ENCODE results near the gene KIF26B.

The KIF26B gene

DNA sequence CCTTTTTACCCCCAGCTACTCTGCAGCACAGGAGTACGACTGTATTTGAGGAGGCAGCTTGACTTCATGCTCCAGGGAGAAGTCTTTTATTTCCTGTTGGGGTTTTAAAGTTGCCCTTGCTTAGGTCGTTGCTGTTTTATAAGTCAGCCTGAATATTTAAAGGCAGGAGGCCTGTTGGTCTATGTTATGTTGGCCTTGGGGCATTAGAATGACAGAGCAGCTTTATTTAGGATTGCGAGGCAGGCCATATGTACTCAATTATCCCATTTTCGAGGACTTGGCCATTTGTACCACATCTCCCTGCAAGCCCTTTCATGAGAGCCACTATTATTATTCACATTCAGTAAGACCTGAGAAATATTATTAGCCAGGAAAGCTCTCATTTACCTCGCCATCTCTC is 47.0 kb downstream of the KIF26B start:
- TF ChIP-seq, protein P1, sequence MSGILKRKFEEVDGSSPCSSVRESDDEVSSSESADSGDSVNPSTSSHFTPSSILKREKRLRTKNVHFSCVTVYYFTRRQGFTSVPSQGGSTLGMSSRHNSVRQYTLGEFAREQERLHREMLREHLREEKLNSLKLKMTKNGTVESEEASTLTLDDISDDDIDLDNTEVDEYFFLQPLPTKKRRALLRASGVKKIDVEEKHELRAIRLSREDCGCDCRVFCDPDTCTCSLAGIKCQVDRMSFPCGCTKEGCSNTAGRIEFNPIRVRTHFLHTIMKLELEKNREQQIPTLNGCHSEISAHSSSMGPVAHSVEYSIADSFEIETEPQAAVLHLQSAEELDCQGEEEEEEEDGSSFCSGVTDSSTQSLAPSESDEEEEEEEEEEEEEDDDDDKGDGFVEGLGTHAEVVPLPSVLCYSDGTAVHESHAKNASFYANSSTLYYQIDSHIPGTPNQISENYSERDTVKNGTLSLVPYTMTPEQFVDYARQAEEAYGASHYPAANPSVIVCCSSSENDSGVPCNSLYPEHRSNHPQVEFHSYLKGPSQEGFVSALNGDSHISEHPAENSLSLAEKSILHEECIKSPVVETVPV (CRISPR knock-in tag; IDR thresholded peaks at IDR 0.05): no peak
- no peak for TF ChIP-seq ZFP30 (CRISPR knock-in tag; IDR thresholded peaks at IDR 0.05)
- TF ChIP-seq CSDC2 (CRISPR knock-in tag; IDR thresholded peaks at IDR 0.05): no peak
- TF ChIP-seq TCF4 (CRISPR knock-in tag; IDR thresholded peaks at IDR 0.05; ENCODE audit: borderline replicate concordance): peak; percentile 42; the same call in 1 of the 2 replicates
- TF ChIP-seq OSR1 (CRISPR knock-in tag; IDR thresholded peaks at IDR 0.05): no peak
- TF ChIP-seq ZNF70 (CRISPR knock-in tag; IDR thresholded peaks at IDR 0.05): no peak
- no peak for TF ChIP-seq ZC3H10 (CRISPR knock-in tag; IDR thresholded peaks at IDR 0.05)
- TF ChIP-seq ZNF565 (CRISPR knock-in tag; conservative IDR thresholded peaks at IDR 0.05; ENCODE audit: low read depth): no peak
- peak; percentile 11; the same call in 1 of the 3 replicates for ATAC-seq

DNA sequence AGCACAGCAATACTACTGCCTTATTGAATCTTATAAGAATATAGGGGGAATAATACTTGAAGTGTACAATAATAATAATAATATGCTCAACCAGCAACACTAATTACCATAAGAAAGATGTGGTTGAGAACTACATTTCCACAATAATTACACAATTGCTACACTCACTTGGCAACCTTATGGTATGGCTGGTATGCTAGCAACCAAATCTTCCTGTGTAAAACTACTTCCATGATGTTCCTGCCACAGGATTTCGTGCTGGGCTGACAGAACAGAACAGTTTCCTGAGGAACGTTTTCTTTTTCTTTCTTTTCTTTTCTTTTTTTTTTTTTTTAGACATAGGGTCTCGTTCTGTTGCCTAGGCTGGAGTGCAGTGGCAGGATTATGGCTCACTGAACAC is 50.6 kb downstream of the KIF26B start:
- TF ChIP-seq RARB (CRISPR knock-in tag; IDR thresholded peaks at IDR 0.05) (no peak), TCF4 (CRISPR knock-in tag; IDR thresholded peaks at IDR 0.05; ENCODE audit: borderline replicate concordance) (no peak), ESRRG (CRISPR knock-in tag; IDR thresholded peaks at IDR 0.05) (no peak), ZNF565 (CRISPR knock-in tag; conservative IDR thresholded peaks at IDR 0.05; ENCODE audit: low read depth) (no peak), PPARA (CRISPR knock-in tag; IDR thresholded peaks at IDR 0.05; ENCODE audit: borderline replicate concordance) (no peak), ZFP30 (CRISPR knock-in tag; IDR thresholded peaks at IDR 0.05) (no peak), ZNF8 (CRISPR knock-in tag; IDR thresholded peaks at IDR 0.05) (no peak), ZC3H10 (CRISPR knock-in tag; IDR thresholded peaks at IDR 0.05) (no peak), GLIS3 (CRISPR knock-in tag; IDR thresholded peaks at IDR 0.05) (no peak), ARNTL (CRISPR knock-in tag; IDR thresholded peaks at IDR 0.05; ENCODE audit: borderline replicate concordance, low read depth) (no peak), ISL1 (CRISPR knock-in tag; IDR thresholded peaks at IDR 0.05) (no peak)
- TF ChIP-seq, protein P2, sequence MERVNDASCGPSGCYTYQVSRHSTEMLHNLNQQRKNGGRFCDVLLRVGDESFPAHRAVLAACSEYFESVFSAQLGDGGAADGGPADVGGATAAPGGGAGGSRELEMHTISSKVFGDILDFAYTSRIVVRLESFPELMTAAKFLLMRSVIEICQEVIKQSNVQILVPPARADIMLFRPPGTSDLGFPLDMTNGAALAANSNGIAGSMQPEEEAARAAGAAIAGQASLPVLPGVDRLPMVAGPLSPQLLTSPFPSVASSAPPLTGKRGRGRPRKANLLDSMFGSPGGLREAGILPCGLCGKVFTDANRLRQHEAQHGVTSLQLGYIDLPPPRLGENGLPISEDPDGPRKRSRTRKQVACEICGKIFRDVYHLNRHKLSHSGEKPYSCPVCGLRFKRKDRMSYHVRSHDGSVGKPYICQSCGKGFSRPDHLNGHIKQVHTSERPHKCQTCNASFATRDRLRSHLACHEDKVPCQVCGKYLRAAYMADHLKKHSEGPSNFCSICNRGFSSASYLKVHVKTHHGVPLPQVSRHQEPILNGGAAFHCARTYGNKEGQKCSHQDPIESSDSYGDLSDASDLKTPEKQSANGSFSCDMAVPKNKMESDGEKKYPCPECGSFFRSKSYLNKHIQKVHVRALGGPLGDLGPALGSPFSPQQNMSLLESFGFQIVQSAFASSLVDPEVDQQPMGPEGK (CRISPR knock-in tag; IDR thresholded peaks at IDR 0.05; ENCODE audit: borderline replicate concordance): no peak
- TF ChIP-seq, protein P1 (CRISPR knock-in tag; IDR thresholded peaks at IDR 0.05): no peak
- TF ChIP-seq, protein P3, sequence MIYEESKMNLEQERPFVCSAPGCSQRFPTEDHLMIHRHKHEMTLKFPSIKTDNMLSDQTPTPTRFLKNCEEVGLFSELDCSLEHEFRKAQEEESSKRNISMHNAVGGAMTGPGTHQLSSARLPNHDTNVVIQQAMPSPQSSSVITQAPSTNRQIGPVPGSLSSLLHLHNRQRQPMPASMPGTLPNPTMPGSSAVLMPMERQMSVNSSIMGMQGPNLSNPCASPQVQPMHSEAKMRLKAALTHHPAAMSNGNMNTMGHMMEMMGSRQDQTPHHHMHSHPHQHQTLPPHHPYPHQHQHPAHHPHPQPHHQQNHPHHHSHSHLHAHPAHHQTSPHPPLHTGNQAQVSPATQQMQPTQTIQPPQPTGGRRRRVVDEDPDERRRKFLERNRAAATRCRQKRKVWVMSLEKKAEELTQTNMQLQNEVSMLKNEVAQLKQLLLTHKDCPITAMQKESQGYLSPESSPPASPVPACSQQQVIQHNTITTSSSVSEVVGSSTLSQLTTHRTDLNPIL (CRISPR knock-in tag; IDR thresholded peaks at IDR 0.05; ENCODE audit: low read depth): no peak

DNA sequence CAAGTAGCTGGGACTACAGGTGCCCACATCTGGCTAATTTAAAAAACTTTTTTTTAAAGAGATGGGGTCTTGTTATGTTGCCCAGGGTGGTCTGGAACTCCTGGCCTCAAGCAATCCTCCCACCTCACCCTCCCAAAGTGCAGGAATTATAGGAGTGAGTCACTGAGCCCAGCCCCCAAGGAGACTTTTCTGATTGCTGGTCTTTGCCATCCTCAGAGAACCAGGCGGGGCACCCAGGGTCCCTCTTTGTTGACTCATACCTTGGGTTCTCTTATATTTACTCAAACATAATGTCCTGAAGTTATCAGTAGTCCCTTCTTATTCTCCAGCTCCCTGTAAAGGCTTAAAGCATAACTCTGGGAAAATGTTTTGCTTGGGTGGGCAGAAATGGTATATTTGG is 51.1 kb downstream of the KIF26B start:
- no peak for TF ChIP-seq ZNF565 (CRISPR knock-in tag; conservative IDR thresholded peaks at IDR 0.05; ENCODE audit: low read depth)
- ATAC-seq: no peak

More for the DNA sequence above, 50.6 kb downstream of the KIF26B start:
- ATAC-seq: no peak

DNA sequence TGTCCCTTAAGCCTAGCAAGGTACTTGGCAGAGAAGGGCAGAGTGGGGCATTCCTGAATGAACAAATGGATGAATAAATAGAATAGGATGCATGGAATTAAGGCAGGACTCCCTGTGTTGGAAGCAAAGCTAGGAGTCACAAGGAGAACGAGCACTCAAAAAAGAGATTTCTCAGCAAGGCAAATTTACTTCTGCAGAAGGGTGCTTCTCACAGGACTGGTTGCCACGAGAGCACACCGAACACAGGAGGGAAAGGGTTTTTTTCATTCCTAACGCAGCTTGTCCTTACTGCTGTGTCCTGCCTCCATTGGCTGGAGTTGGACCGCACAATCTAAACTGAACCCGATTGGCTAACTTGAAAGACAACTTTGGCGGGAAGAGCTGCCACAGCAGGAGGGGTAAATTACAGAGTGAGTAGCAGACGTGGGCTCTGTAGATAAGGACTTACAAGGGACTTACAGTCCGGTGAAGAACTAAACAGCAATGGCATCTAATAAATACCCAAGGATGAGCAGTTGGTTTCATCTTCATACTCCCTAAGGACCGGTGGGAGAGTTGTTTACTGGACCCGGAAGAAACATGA is 52.4 kb downstream of the KIF26B start:
- no peak for ATAC-seq
- TF ChIP-seq ZNF8 (CRISPR knock-in tag; IDR thresholded peaks at IDR 0.05) (no peak), PPARA (CRISPR knock-in tag; IDR thresholded peaks at IDR 0.05; ENCODE audit: borderline replicate concordance) (no peak), SNAI2 (CRISPR knock-in tag; IDR thresholded peaks at IDR 0.05) (no peak)
- TF ChIP-seq, protein P2 (CRISPR knock-in tag; IDR thresholded peaks at IDR 0.05; ENCODE audit: borderline replicate concordance): no peak

Measured in SK-N-SH treated with all-trans-retinoic acid at 6 μM for 48 hours (cell line).